NCI-H187 (cell line): Measurements from ENCODE around the gene RGL2.
"Not testable (repeated sequence)": the region's sequence is repeated elsewhere in the genome, so short reads cannot be mapped to it uniquely, and the experiment has no call there.

Source experiments
- DNase-seq, 2 experiments: peaks; one replicate each; lab custom pipeline; 2025; lab: John Stamatoyannopoulos, UW

Gene RGL2, protein sequence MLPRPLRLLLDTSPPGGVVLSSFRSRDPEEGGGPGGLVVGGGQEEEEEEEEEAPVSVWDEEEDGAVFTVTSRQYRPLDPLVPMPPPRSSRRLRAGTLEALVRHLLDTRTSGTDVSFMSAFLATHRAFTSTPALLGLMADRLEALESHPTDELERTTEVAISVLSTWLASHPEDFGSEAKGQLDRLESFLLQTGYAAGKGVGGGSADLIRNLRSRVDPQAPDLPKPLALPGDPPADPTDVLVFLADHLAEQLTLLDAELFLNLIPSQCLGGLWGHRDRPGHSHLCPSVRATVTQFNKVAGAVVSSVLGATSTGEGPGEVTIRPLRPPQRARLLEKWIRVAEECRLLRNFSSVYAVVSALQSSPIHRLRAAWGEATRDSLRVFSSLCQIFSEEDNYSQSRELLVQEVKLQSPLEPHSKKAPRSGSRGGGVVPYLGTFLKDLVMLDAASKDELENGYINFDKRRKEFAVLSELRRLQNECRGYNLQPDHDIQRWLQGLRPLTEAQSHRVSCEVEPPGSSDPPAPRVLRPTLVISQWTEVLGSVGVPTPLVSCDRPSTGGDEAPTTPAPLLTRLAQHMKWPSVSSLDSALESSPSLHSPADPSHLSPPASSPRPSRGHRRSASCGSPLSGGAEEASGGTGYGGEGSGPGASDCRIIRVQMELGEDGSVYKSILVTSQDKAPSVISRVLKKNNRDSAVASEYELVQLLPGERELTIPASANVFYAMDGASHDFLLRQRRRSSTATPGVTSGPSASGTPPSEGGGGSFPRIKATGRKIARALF

DNA sequence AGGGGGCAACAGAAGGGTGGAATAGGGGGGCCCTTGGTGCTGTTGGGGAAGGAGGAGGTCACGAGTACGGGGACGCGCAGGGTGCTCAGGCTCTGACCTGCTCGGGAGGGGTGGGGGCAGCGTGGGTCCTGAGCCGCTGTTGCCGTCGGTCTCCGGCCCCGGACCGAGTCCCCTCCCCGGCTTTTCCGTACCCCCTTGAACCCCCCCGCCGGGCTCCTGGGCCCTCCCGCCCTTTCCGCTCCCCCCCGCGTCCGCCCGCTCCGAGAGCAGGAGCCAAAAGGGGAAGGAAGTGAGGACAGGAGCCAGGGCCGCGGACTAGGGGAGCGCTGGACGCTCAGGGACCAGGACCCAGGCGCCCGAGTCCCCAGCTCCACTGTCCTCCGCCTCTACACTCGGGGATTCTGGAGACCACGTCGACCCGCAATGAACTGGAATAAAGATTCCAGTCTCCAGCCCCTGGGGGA, at the start of gene RGL2:
Gene RGL2, minus strand, starts transcription at position 170 of the 464 bp plus-strand sequence. CDS start 332 bp downstream, outside the sequence.
- no peak for DNase-seq

DNA sequence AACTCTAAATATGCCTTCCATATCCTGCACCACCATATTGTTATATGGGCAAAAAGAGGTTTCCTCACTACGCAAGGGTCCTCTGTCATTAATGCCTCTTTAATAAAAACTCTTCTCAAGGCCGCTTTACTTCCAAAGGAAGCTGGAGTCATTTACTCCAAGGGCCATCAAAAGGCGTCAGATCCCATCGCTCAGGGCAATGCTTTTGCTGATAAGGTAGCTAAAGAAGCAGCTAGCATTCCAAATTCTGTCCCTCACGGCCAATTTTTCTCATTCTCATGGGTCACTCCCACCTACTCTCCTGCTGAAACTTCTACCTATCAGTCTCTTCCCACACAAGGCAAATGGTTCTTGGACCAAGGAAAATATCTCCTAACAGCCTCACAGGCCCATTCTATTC, 49.1 kb upstream of the RGL2 start:
- no peak for DNase-seq

DNA sequence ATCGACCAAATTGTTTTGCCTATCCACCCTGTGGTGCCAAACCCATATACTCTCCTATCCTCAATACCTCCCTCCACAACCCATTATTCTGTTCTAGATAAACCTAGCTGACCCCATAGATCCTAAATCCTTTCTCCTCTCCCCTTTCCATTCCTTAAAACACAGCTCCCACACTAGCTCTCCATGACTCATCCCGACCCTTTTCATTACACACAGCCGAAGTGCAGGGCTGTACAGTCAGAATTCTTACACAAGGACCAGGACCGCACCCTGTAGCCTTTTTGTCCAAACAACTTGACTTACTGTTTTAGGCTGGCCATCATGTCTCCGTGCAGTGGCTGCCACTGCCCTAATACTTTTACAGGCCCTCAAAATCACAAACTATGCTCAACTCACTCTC, 48.2 kb upstream of the RGL2 start:
- DNase-seq = not testable (repeated sequence)

DNA sequence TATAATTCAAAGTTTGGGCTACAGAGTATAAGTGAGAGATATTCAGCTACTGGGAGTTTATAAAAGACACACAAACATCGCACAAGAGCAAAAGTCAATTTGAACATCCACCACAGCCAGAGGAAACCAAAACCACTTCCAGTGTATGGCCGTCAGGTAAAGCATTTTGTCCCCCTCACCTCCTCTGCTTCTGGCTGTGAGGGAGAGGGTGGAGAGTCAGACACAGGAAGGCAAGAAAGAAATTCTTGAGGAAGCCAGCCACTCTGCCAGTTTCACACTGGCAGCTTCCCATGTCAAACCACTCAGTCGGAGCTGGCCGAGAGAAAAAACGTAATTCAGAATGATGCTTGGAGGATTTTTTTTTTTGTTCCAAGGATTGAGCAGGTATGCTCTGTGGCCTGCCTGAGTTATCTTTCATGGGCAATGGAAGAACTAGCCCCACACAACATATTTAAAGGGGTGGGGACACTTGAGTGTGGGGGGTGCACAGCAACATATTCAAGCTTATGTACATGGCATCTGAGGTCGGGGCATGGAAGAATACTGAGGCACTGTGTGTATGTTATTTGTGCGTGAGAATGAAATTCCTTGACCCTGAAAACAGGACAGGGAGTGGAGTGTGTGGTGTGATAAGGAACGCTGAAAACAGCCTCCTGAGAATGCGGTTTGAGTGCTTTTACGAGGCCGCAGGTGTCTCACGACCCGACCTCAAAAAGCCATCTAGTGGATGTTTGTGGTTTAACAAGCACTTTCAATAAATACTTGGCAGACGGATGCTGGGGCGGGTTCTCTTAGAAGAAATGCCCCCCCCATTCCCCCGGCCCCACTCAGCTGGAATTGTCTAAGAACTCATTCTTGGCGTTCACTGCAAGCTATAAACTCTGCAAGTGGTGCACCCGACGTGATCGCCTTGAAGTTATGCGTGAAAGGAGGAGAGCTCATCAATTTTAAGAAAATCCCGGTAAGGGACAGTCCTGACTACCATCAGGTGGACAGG, 46.3 kb upstream of the RGL2 start:
- DNase-seq = peak; percentile 50 to 73

DNA sequence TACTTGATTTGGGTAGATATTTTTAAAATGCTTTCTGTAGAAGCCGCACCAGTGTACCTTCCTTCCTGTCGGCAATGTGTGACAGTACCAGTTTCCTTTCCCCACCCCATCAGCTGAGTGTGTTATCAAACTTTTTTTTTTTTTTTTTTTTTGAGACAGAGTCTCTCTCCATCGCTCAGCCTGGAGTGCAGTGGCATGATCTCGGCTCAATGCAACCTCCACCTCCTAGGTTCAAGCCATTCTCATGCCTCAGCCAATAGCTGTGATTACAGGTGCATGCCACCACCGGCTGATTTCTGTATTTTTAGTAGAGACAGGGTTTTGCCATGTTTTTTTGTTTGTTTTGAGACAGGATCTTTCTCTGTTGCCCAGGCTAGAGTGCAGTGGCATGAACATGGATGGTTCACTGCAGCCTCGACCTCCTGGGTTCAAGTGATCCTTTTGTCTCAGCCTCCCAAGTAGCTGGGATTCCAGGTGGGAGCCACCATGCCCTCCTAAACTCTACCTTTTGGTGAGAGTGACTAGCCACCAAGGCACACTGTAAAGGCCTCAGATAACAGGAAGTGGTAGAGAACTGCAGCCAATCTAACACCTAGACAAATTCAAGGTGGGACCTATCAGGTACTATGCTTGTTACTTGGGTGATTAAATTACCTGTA, 45.3 kb upstream of the RGL2 start:
- DNase-seq = no peak

DNA sequence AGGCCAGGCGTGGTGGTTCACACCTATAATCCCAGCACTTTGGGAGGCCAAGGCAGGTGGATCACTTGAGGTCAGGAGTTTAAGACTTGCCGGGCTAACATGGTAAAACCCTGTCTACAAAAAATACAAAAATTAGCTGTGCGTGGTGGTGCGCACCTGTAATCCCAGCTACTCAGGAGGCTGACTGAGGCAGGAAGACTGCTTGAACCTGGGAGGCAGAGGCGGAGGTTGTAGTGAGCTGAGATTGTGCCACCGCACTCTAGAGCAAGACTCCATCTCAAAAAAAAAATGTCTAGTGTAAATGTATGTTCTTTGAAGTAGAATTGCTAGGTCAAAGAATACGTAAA, 44.8 kb upstream of the RGL2 start:
- DNase-seq = not testable (repeated sequence)

DNA sequence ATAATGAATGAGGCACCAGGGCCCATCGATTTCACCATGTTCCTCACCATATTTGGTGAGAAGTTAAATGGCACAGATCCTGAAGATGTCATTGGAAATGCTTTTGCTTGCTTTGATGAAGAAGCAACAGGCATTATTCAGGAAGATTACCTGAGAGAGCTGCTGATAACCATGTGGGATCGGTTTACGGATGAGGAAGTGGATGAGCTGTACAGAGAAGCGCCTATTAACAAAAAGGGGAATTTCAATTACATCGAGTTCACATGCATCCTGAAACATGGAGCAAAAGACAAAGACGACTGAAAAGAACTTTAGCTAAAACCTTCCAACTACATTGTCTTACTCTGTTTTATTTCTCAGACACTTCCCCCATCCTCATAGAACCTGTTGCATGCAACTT, 40.5 kb upstream of the RGL2 start:
- DNase-seq = no peak

DNA sequence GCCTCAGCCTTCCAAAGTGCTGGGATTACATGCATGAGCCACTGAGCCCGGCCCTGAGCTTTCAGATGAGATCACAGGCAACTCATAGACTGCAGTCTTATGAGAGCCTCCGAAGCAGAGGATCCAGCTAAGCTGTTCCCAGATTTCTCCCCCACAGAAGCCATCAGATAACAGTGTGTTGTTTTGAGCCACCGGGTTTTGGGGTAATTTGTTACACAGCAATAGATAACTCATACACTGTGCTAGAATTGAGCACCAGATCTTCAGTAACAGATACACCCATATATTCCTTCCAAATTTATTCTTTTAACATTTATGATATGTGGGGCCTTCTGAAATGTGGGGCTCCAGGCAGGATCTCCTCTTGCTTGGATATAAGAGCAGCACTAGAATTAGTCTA, 37.8 kb upstream of the RGL2 start:
- no peak for DNase-seq

DNA sequence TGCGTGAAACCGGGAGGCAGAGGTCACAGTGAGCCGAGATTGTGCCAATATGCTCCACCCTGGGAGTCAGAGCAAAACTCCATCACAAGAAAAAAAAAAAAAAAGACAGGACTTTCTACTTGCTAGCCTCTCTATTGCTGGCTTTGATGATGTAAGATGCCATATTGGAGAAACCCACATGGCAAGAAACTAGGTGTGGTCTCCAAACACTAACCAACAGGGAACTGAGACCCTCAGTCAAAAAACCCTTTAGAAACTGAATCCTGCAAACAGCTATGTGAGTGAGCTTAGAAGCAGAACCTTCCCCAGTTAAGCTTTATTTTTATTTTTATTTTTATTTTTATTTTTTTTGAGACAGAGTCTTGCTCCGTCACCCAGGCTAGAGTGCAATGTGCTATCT, 37.2 kb upstream of the RGL2 start:
- no peak for DNase-seq

DNA sequence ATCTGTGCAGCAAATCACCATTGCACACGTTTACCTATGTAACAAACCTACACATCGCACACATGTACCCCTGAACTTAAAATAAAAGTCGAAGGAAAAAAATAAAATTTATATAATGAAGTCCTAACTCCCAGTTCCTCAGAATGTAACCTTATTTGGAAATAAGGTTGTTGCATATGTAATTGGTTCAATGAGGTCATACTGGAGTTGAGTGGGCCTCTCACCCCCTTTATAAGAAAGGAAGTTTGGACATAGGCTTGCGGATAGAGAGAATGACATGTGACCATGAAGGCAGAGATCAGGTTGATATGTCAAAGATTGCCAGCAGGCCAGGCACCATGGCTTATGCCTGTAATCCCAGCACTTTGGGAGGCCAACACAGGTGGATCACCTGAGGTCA, 34.9 kb upstream of the RGL2 start:
- no peak for DNase-seq

DNA sequence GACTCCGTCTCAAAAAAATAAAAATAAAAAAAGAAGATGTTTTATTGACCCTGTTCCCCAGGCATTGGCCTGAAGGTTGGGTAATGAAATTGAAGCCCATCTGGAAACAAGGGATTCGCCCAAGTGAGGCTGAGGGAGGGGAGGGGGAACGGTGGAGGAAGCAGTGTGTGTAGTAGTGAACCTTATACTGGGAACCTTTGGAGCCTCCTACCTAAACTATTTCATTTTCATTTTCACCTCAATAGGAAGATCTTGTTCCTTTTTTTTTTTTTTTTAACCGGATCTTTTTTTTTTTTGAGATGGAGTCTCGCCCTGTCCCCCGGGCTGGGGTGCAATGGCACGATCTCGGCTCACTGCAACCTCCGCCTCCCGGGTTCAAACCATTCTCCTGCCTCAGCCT, 32.0 kb upstream of the RGL2 start:
- DNase-seq = no peak

DNA sequence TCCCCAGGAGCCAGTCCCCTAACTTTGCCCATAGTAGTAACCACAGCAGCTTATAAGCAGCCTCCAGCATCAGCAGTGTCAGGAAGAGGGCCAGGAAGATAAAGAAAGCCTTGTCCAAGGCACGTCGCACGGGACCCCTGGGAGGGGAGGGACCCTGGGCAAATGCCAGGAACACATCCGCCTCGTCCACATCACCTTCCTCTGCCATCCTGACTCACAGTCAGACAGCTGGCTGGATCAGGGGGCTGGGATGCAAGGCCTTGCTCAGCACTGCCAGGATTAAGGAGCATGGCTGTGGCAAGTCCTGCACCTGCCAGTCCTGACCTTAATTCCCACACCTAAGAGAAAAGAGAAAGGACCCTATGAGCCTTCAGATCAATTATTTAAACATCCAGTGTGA, 30.3 kb upstream of the RGL2 start:
- no peak for DNase-seq

DNA sequence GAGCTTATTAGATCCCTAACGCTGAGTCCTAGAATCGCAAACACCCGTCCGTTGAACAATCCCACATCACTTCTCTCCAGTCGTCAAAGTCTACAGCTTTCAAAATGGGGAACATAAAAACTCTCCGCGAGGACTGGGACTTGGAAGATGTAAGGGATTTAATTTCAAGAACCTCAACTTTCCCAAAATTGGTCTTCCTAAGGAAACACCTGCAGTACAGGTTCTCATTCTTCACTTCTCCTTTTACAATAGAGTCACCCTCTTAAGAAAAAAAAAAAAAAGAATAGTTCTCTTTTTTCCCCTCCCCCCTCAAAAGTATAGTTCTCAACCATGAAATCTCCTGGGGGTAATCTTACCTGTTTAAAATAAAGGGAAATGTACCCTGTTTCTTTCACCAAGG, 25.4 kb upstream of the RGL2 start:
- no peak for DNase-seq

DNA sequence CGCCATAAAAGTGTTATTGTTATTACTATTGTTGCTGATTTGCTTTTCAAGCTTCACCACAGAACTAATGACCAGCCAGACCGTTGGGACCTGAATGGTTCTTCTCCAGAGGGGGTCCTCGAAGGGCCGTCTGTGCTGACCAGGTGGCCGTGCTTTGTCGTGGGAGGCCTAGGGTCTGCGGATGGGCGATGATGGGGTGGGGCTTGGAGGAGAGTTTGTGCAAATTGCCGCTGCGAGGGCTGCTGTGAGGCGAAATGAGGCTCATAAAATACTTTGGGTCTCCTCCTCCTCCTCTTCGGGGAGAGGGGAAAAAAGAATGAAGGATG, 24.8 kb upstream of the RGL2 start:
- no peak for DNase-seq

DNA sequence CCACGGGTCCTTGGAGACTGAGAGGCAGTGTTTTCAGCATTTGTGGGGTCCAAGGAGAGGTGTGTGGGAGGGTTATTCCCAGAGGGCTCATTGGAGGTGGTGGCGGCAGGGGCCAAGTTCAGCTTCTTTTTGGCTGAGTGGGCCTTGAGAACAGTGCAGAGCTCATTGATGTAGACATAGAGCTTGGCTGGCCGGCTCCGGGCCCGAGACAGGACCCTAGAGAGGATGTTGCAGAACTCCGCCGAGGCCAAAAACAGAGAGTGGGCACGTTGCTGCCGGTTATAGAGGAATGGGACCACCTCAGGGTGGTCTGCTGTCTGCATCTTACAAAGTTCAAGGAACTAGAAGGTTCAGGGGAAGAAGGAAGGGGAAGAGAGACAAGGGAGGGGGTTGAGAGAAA, 22.5 kb upstream of the RGL2 start:
- DNase-seq = no peak

DNA sequence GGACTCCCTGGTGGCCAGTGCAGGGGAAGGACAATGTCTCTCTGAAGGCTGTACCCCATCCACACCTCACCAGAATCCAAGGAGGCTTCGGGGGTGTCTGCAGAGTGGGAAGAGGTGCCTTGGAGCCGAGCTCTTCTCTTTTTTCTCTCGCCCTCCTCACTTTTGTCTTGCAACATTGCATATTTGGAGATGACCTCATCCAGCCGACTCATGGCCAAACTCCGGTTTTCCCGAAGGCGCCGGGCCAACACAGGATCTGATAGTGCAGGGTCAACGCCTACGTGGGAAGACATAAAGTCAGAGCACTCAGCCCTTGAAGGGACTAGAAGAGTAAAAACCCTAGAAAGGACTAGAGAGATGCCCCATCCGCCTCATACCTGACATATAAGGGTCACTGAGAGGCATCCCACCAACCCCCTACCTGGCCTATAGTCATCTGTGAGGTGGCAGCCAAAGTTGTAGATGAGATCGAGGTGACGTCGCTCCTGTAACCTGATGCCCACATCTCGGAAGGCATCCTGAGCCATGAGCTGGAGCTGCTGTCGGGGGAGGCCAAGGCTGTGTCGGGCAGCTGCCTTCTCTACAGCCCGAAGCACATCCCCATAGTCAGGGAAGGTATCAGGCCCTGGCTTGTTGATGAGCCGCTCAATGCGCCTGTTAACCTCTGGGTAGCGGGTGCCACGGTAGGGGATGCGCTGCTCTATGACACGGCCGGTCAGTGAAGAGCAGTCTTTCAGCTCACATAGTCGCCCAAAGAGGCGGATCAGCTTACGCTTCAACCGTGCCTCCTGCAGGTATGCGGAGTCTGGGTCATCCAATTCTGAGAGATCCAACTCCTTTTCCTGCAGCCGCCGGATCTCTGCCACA, 21.8 kb upstream of the RGL2 start:
- no peak for DNase-seq

DNA sequence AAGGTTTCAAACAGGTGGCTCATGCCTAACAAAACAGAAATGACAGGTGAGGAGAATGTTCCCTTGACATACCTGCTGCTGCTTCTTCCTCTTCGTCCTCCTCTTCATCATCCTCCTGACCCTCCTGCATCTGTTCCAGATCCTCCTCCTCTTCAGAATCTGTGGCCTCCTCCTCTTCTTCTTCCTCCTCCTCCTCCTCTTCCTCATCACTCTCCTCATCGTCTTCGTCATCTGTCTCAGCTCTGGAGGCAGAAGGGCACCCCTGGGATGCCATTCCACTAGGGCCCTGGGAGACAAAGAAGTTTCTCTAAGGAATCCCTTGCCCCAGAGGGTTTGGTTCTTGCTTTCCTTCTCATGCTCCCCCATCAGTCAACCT, 21.2 kb upstream of the RGL2 start:
- DNase-seq = no peak

DNA sequence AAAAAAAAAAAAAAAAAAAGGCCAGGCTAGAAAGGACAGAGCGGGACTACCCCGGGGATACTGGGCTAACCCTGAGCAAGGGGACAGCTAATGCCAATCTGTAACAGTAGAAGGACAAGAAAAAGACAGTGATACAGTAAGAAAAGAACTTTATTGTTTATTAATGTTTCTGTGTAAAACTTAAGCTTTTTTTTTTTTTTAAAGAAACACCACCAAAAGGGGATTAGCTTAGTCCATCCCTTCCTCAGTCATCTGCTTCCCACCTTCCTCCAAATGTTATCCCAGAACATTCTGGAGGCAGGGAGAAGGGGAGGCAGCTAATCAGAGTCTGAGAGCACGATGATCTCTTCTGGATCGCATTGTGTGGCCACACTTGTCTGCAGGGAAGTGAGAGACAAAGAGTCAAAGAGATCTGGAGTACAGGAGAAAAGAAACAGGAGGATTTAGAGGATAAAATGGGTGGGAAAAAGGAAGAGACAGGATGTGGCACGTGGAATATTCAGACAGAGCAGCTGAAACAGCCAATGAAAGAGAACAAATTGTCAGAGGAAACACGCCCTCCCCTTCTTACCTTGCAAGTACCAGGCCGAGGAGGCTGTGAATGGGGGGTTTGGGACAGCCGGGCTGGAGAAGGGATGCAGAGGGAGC, 19.8 kb upstream of the RGL2 start:
- DNase-seq = no peak

DNA sequence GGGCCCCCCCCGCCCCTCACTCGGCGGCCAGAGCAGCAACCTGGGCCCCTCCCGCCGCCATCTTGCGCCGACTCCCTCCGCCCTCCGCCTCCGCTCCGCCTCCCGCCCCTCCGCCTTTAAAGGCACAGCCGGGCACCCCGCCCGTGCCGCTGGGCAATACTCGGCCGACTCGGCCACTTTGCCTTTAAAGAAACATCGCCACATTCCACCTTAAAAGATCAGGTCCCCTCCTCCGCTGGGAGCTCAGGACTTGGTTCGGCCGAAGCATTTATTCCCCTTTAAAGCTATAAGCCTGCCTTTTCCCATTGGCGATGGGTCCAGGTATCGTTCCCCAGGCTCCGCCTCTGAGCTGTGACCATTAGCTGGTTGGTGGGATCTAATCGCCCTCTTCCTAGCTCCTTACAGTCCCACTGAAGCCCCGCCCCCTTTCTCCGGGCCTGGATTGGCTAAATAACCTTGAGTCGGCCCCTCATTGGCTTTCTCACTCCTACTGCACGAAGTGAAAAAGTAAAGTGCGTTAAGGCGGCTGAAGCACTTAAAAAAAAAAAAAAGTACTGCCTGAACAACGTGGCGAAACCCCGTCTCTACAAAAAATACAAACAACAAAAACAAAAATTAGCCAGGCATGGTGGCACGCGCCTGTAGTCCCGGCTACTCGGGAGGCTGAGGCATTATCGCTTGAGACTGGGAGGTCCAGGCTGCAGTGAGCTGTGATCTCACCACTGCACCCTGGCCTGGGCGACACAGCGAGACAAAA, 19.1 kb upstream of the RGL2 start, which contains the start of gene ZBTB22:
Gene ZBTB22, minus strand, starts transcription at position 76 of the 757 bp plus-strand sequence. CDS start 828 bp downstream, outside the sequence.
- DNase-seq = peak; percentile 96

DNA sequence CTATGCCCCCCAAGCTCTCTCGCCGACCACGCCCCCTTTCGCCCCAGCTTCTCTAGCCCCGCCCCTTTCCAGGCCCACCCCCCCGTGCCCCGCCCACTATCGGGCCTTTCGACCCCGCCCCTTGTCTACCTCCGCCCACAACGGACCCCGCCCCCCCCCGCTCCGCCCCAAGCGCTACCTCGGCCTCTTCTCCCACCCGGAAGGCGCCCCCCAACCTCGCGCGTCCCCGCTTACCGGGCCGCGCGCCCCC, 18.6 kb upstream of the RGL2 start:
- DNase-seq = no peak
